H54 (cell line): Measurements from ENCODE around the gene NUP107.
A peak's percentile ranks its signal among the peaks of the same experiment; 100 is the strongest.
"Not testable (repeated sequence)": the region's sequence is repeated elsewhere in the genome, so short reads cannot be mapped to it uniquely, and the experiment has no call there.

ENCODE experiments used
- DNase-seq: peaks from one replicate; pipeline ENCODE4 v3.0.0; 2011; ENCODE audit warnings: low spot score, mixed read lengths; ENCODE audit not compliant: insufficient read length
- FAIRE-seq: peaks from 3 replicates; lab custom pipeline; 2011; peaks lifted over from hg19 to GRCh38; lab: Jason Lieb, UNC
- POLR2A ChIP-seq: IDR thresholded peaks from 2 replicates; pipeline ENCODE4 v1.6.1; 2011; ENCODE audit warnings: low read depth, mild to moderate bottlenecking, low read length

The NUP107 gene

GRCh38 chr12:68674376-68674775, 12.4 kb upstream of the NUP107 start:
- DNase-seq (no peak), FAIRE-seq (no peak)
- TF ChIP-seq POLR2A, result no peak

DNA sequence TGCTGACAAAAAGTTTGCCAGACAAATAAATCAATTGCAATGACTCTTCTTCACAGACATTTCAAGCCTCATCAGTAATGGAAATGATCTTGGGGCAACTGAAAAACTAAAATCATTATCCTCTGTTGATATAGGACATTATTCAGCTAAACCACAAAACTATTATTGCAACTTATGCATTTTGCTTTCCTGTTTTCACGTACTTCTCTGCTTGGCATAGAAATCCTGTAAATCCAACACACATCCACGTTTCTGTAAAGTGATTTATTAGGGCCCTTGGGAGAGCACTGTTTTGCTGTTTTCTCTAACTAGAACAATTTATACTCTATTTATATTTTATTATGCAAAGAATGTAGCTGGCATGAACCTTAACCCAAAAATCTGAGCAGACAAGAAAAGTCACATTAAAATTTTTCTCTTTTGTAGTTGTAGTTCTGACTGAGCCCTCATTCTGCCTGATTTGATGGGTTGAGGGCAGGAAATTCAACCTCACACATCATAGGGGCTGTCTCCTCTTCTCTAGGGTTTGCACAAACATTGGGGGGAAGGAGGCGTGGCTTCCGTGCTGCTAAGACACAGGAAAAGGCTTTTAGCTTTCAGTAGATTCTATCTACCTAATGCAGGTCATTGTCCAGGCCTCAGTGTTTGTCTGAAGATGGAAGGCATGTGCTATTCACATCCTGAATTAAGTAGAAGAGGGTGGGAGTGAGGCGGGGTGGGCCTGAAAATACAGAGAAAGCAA, 11.5 kb upstream of the NUP107 start:
- DNase-seq (no peak), FAIRE-seq (peak; percentile 33)

GRCh38 chr12:68676854-68677253, 9.9 kb upstream of the NUP107 start:
- not testable (repeated sequence) for DNase-seq, FAIRE-seq

More for the DNA sequence above, 11.5 kb upstream of the NUP107 start:
- no peak for TF ChIP-seq POLR2A

DNA sequence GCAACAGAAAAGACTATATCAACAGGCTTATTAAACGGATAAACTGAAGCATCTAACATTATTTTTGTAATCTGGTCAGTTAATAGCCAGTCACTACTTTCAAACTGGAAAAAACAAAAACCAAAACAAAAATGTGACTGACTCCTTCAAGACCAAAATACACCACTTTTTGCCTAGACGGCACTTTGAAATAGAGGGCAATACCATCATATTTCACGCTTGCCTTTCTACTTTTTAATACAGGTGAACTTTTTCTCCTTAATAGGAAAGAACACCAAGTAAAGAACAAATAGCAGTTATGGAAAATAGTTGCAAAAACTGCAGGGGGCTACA, 550 bp upstream of the NUP107 start:
- DNase-seq (no peak), FAIRE-seq (no peak)
- TF ChIP-seq POLR2A, result no peak

GRCh38 chr12:68695454-68695853, 8.7 kb downstream of the NUP107 start:
- no peak for TF ChIP-seq POLR2A
- no peak for DNase-seq
- FAIRE-seq, result no peak

GRCh38 chr12:68699486-68699885, 12.7 kb downstream of the NUP107 start:
- DNase-seq (no peak), FAIRE-seq (no peak)
- TF ChIP-seq POLR2A, result no peak

GRCh38 chr12:68727776-68728175, 41.0 kb downstream of the NUP107 start:
- no peak for FAIRE-seq
- DNase-seq, result no peak

GRCh38 chr12:68733661-68734071, 46.9 kb downstream of the NUP107 start:
- no peak for DNase-seq
- no peak for TF ChIP-seq POLR2A
- FAIRE-seq, result peak; percentile 97

More at GRCh38 chr12:68727776-68728175, 41.0 kb downstream of the NUP107 start:
- TF ChIP-seq POLR2A, result no peak

DNA sequence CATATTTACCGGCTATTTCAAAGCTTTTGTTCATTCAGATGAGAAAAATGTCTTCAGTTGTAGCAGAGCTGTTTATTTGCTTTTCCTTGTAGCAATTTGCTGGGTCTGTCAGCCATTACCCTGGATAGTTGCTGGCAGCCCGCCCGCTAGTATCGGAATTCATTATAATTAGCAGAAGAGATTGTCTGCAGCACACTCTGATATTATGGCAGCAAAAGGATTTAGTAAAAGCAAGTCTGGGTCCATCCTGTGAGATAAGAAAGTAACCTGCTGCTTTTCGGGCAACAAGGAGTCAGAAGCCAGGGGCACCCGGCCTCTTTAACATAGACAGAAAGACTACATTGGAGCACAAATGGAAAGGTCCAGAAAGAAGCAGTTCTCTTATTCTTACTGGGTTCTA, 53.1 kb downstream of the NUP107 start:
- no peak for TF ChIP-seq POLR2A
- FAIRE-seq, result no peak
- no peak for DNase-seq

DNA sequence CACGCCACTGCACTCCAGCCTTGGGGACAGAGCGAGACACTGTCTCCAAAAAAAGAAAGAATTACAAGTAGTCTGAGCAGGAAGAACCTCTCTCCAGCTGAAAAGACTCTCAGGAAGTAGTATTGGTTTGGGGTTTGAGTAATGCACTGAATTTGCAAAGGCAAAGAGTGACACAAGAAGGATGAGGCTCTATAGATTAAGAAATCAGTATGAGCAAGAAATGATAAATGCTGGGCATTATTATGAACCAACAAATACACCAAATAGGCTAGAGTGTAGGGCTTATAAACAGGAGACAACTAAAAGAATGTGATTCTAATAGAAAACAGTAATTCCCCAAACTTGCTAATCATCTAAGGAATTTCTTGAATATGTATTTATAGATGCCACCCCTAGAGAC, 56.6 kb downstream of the NUP107 start:
- TF ChIP-seq POLR2A, result no peak
- FAIRE-seq (no peak), DNase-seq (no peak)

DNA sequence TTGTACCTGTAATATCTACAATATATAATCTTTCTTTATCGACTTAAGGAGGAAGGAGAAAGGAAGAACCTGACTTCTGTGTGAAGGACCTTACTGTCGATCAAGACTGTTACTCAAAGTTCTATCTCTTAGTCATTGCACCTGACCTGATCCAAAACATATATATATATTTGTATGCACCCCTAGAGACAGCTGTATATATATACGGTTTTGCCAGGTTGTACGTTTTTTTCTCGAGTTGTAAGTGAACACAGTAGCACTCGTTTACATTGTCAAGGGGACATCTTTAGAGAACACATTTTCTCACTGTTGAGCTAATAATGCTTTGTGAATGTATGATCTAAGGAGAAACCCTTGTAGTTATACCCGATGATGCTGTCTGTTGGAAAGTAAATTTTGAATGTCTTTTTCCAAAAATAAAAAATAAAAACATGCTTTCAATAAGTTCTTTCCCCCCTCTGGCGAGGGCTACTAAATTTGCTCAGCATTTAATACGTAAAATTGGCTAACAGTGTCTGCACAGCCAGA, 58.7 kb downstream of the NUP107 start:
- FAIRE-seq (no peak), DNase-seq (no peak)
- no peak for TF ChIP-seq POLR2A

DNA sequence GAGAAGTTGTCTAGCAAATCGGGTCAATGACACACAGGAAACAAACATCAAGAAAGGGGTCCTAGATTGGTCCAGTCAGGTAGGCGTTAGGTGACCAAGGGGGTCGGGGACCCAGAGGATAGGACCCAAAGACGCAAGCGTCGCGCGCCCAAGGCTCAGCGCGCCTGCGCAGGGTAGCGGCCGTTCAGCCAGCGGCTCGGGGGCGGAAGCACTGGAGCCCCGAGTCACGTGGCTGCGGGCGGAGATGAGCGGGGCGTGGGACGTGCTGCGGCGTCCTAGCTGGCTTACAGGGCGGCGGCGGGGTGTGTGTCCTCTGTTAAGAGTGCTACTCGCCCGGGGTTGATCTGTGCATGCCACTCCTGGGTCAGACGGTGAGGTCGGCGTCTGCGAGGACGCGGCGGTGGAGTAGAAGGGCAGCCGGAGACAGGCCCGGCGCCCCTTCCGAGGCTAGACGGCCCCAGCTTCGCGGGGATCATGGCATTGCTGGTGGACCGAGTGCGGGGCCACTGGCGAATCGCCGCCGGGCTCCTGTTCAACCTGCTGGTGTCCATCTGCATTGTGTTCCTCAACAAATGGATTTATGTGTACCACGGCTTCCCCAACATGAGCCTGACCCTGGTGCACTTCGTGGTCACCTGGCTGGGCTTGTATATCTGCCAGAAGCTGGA, 59.3 kb downstream of the NUP107 start, which contains the start of gene SLC35E3:
SLC35E3 (plus strand) TSS at position 273 of the 668 bp plus-strand sequence; CDS start at position 475, 202 bp downstream.
- peak; percentile 62 for FAIRE-seq
- peak; percentile 79 for TF ChIP-seq POLR2A
- peak; percentile 93 for DNase-seq

GRCh38 chr12:68746572-68747180, 59.9 kb downstream of the NUP107 start:
- TF ChIP-seq POLR2A, result no peak
- DNase-seq, result peak; percentile 53
- FAIRE-seq, result peak; percentile 36

GRCh38 chr12:68749443-68749842, 62.7 kb downstream of the NUP107 start:
- no peak for DNase-seq
- FAIRE-seq, result no peak
- no peak for TF ChIP-seq POLR2A
